Epidermal melanocyte (primary cell): Measurements from ENCODE around the gene PEX11G.
"Not testable (repeated sequence)": the region's sequence is repeated elsewhere in the genome, so short reads cannot be mapped to it uniquely, and the experiment has no call there.

Source experiments
- DNase-seq: peaks from one replicate; pipeline ENCODE4 v3.0.0; 2011; ENCODE audit warnings: low spot score; ENCODE audit not compliant: insufficient read length

The PEX11G gene

DNA sequence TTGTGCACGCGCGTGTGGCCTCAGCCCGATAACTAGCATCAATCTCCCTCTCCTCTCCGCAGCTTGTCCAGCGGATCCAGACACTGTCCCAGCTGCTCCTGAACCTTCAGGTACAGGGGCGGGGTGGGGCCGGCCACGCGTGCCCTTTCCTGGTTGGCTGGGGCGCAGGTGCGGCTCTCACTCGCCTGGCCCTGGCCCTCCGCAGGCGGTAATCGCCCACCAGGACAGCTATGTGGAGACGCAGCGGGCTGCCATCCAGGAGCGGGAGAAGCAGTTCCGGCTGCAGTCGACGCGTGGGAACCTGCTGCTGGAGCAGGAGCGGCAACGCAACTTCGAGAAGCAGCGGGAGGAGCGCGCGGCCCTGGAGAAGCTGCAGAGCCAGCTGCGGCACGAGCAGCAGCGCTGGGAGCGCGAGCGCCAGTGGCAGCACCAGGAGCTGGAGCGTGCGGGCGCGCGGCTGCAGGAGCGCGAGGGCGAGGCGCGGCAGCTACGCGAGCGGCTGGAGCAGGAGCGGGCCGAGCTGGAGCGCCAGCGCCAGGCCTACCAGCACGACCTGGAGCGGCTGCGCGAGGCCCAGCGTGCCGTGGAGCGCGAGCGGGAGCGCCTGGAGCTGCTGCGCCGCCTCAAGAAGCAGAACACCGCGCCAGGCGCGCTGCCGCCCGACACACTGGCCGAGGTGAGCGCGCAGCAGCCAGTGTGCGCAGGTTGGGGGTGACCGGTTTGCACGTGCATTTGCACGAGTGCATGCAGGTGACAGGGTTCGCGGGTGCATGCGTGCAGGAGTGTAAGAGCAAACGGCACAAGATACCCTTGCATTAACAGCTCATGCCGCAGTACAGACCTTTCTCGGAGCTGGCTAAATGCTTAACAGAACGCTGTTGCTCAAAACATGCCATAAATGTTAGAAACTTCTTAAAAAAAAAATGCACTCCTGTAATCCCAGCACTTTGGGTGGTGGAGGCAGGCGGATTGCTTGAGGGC, 21.5 kb downstream of the PEX11G start:
- no peak for DNase-seq

GRCh38 chr19:7463575-7463974, 25.3 kb downstream of the PEX11G start:
- DNase-seq, result no peak

DNA sequence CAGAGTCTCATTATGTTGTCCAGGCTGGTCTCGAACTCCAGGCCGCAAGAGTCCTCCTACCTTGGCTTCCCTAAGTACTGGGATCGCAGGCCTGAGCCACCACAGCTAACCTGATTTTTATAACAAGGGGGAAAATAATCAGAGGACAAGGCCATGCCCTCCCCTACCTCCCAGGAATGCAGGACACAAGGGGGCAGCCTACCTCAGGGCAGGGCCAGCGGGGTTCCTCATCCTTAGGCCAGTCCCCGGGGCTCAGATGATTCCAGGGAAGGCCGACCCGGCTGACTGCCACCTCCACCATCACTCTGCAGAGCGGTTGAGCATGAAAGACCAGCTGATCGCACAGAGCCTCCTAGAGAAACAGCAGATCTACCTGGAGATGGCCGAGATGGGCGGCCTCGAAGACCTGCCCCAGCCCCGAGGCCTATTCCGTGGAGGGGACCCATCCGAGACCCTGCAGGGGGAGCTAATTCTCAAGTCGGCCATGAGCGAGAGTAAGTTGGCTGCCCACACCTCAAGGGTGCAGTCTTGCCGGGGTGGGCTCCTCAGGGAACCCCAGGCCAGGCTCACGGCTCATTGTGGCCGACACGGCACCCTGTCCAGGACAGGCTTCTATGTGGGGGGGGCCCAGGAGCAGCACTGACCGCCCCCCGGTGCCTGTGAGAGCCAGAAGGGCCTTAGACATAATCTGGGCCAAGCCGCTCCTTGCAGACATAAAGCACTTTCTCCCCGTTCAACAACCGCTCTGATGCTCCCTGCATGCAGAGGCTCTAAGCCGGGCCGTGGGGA, 26.8 kb downstream of the PEX11G start:
- no peak for DNase-seq

DNA sequence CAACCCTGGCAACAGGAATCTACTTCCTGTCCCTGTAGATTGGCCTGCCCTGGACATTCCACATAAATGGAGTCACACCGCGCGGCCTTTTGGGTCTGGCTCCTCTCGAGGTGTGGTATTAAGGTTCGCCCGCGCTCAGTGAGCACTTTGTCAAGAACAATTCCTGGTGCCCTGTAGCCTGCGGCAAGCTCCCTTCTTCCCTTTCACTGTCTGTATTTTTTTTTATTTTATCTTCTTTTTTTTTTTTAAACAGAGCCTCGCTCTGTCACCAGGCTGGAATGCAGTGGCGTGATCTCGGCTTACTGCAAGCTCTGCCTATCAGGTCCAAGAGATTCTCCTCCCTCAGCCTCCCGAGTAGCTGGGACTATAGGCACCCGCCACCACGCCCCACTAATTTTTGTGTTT, 28.3 kb downstream of the PEX11G start:
- DNase-seq, result no peak

GRCh38 chr19:7459773-7460172, 29.1 kb downstream of the PEX11G start:
- no peak for DNase-seq

GRCh38 chr19:7458675-7459074, 30.2 kb downstream of the PEX11G start:
- no peak for DNase-seq

- DNase-seq, result no peak
Observed at GRCh38 chr19:7456964-7457541, 31.8 kb downstream of the PEX11G start.

DNA sequence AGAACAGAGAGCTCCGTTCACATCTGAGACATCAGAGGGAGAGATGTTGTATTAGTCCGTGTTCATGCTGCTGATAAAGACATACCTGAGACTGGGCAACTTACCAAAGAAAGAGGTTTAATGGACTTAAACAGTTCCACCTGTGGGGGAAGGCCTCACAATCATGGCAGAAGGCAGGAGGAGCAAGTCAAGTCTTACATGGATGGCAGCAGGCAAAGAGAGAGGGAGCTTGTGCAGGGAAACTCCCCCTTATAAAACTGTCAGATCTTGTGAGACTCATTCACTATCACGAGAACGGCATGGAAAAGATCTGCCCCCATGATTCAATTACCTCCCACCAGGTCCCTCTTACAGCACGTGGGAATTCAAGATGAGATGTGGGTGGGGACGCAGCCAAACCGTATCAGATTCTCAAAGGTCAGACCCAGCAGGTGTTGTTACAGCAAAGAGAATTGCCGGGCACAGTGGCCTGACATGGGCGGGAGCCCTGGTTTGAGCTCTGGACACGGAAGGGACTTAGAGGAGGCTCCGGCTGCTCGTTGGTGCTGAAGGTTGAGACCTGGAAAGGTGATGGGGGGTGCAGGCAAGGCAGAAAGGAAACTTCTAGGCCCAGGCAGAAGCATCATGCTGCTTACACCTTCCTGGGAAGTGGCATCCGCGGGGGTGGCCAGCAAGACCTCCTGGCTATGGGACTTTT, 33.1 kb downstream of the PEX11G start:
- DNase-seq, result no peak

DNA sequence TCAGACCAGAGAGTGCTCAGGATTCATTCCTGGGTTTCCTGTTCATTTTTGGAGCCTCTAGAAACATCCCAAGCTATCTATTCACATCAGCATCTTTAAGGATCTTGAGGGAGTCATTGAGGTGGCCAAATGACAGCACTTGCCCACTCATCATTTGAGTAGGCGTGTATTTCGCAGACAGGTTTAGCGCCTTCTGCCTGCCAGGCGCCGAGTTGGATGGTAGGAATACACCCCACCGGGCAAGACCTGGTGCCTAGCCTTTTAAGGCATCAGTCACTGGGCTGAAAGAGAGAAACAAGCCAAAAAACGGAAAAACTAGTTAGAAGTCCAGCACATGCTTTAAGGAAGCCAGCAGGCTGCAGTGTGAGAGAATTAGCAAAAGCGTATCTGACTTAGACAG, 33.8 kb downstream of the PEX11G start:
- no peak for DNase-seq

DNA sequence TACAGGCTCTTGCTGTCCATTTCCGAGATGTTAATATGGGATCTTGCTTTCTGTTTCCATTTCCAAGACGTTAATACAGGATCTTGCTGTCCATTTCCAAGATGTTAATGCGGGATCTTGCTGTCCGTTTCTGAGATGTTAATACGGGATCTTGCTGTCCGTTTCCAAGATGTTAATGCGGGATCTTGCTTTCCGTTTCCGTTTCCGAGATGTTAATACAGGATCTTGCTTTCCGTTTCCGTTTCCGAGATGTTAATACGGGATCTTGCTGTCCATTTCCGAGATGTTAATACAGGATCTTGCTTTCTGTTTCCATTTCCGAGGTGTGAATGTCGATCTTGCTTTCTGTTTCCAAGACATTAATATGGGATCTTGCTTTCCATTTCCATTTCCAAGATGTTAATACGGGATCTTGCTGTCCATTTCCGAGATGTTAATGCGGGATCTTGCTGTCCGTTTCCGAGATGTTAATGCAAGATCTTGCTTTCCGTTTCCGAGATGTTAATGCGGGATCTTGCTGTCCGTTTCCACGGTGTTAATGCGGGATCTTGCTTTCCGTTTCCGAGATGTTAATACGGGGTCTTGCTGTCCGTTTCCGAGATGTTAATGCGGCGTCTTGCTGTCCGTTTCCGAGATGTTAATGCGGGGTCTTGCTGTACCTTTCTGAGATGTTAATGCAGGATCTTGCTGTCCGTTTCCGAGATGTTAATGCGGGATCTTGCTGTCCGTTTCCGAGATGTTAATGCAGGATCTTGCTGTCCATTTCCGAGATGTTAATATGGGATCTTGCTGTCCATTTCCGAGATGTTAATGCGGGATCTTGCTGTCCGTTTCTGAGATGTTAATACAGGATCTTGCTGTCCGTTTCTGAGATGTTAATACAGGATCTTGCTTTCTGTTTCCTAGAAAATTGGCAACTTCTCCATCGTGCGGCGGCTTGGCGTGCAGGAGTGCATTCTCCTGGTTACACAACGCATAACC, 38.3 kb downstream of the PEX11G start:
- DNase-seq, result no peak

GRCh38 chr19:7449391-7450070, 39.3 kb downstream of the PEX11G start:
- not testable (repeated sequence) for DNase-seq

DNA sequence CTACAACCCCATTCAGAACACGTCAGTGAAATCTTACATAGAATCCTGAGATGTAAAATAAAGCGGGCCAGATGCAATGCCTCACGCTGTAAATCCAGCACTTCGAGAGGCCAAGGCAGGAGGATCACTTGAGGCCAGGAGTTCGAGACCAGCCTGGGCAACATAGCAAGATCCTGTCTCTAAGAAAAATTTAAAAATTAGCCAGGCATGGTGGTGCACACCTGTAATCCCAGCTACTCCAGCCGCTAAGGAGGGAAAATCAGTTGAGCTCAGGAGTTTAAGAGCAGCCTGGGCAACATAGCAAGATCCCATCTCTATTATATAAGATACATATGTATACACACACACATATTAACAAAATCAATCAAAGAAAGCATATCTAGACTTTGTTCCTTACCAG, 41.2 kb downstream of the PEX11G start:
- no peak for DNase-seq

- no peak for DNase-seq
Observed at GRCh38 chr19:7445104-7445503, 43.7 kb downstream of the PEX11G start.

- no peak for DNase-seq
Observed at GRCh38 chr19:7444042-7444441, 44.8 kb downstream of the PEX11G start.

DNA sequence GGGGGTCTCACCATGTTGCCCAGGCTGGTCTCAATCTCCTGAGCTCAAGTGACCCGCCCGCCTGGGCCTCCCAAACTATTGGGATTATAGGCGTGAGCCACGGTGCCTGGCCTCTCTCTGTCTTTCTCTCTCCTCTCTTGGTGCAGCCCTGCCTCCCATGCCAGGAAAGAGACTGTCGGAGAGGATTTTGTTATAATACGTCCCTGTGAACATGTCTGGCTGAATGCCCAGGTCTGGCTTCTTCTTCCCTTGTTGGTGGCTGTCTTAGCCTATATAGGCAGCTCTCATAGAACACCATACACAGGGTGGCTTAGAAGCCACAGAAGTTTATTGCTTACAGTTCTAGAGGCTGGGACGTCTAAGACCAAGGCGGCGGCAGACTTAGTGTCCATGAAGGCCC, 46.4 kb downstream of the PEX11G start:
- no peak for DNase-seq

GRCh38 chr19:7441468-7442146, 47.2 kb downstream of the PEX11G start:
- no peak for DNase-seq

DNA sequence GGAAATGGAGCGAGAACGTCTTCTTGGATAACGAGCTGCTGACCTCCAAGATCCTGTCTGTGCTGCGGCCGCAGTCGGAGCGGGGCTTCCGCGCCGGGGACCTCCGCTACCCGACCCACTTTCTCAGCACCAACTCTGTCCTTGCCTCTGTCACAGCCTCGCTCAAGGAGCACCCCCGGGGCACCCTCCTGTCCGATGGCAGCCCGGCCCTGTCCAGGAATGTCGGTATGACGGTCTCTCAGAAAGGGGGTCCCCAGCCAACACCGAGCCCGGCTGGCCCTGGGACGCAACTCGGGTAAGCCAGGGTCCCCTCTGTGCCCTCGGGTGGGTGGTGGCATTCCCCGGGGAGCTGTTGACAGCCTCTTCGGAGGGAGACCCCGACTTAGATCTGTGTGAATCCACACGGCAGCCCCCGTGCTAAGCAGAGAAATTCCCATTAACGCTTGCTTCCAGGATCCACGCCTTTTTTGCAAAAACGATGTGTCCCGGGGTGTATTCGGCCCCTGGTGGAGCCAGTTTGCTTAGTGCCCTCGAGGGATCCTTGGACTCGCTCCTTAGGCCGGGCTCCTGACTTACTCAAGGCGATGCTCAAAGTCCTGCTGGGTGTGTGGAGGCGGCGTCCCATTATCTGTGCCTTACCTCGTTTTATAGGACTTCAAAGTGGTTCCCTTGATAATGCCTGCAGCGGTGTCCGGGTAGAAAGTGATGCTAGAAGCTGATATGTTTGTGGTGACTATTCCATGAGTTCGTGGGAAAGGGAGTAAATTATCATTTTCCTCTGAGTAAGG, 48.5 kb downstream of the PEX11G start:
- DNase-seq, result no peak

DNA sequence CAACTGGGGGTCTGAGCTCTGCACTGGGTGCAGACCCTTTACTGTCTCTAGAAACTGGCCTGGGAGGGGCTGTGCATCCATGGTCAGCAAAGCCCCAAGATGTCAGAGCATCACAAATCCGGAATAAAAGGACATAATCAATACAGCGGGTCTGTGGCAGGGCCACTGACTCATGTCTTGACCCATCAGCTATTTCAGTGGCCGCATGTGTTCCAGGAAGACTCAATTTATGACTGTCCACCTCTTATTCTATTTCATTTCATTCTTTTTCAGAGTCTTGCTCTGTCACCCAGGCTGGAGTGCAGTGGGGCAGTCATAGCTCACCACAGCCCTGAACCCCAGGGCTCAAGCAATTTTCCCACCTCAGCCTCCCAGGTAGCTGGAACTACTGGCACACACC, 53.2 kb downstream of the PEX11G start:
- no peak for DNase-seq
